AG04449 (cell line): ENCODE data around the gene DIPK2A.

Experiments
- CTCF ChIA-PET: fragments of 350-600 bp; formaldehyde crosslinking; extraction: SDS; loops from one replicate; lab custom pipeline; 2021; ENCODE audit warnings: antibody characterized with exemption; lab: Yijun Ruan, JAX
- POLR2A ChIA-PET: fragments of 400-600, 350-600 bp; formaldehyde crosslinking; extraction: SDS; loops from one replicate; lab custom pipeline; 2020; ENCODE audit warnings: antibody characterized with exemption, inconsistent platforms; lab: Yijun Ruan, JAX
- DNase-seq: peaks from one replicate; pipeline ENCODE4 v3.0.0-alpha.2; 2010; ENCODE audit warnings: low read depth, low spot score
- H3K4me3 ChIP-seq: 2 replicates; pipeline ENCODE4 v1.5.1; 2011; ENCODE audit warnings: low read depth, mild to moderate bottlenecking, control low read depth, low read length
- CTCF ChIP-seq: IDR thresholded peaks from one replicate; pipeline ENCODE4 v1.5.1; 2011; ENCODE audit warnings: mild to moderate bottlenecking, moderate library complexity, low read length, control low read depth, inconsistent platforms; ENCODE audit not compliant: insufficient read depth; ENCODE audit errors: missing control alignments

Gene DIPK2A

GRCh38 chr3:143972505-143973258, 1.1 kb downstream of the DIPK2A start:
- ChIA-PET POLR2A (interaction anchor here (0.6 to 1.4 kb wide), 4 partner anchors 36 to 733 kb away, joined by 3 to 4 read pairs (median 4); no protein-coding TSS in a partner anchor), CTCF (interaction anchor here (1.1 to 2.4 kb wide), 4 partner anchors 7 to 73 kb away, joined by 3 to 13 read pairs (median 4); no protein-coding TSS in a partner anchor)
- DNase-seq, result no peak
- peak overlapping the region; percentile 85 for H3K4me3 ChIP-seq
- peak; percentile 57 for TF ChIP-seq CTCF

GRCh38 chr3:143973259-143974021, 1.8 kb downstream of the DIPK2A start:
- ChIA-PET CTCF (interaction anchor here (0.9 to 2.4 kb wide), 4 partner anchors 9 to 1789 kb away, joined by 3 to 13 read pairs (median 4); no protein-coding TSS in a partner anchor), POLR2A (interaction anchor here (0.6 kb wide), 1 partner anchor 732 kb away, joined by 3 read pairs; no protein-coding TSS in a partner anchor)
- TF ChIP-seq CTCF, result no peak
- no peak for DNase-seq
- peak overlapping the region; percentile 85 for H3K4me3 ChIP-seq

GRCh38 chr3:143974271-143975238, 2.9 kb downstream of the DIPK2A start:
- DNase-seq, result no peak
- TF ChIP-seq CTCF, result no peak
- ChIA-PET CTCF (interaction anchor here (0.7 to 2.2 kb wide), 12 partner anchors 9 to 1788 kb away, joined by 3 to 7 read pairs (median 4); no protein-coding TSS in a partner anchor), POLR2A (no interaction called here)
- H3K4me3 ChIP-seq, result peak overlapping the region; percentile 85

- peak; percentile 23 for TF ChIP-seq CTCF
- H3K4me3 ChIP-seq, result no peak overlapping the region
- no peak for DNase-seq
- POLR2A ChIA-PET, result no interaction called here
- CTCF ChIA-PET, result interaction anchor here (0.7 to 2.2 kb wide), 10 partner anchors 8 to 154 kb away, joined by 3 to 7 read pairs (median 4); no protein-coding TSS in a partner anchor
Measured at GRCh38 chr3:143975554-143976152, 4.0 kb downstream of the DIPK2A start.
